ENCODE results near the gene IL3RA. TPM values are rescaled to one million over a fixed set of nuclear protein-coding genes. Genes with fewer than 3 reads are reported as not detected.
"Not testable (repeated sequence)": the region's sequence is repeated elsewhere in the genome, so short reads cannot be mapped to it uniquely, and the experiment has no call there.

Gene IL3RA
- total RNA-seq, 1 donor from 2014 or later = 3.8 TPM

- no peak for DNase-seq (ENCODE audit: low spot score)
Observed at GRCh38 chrX:1423215-1423614, 86.6 kb downstream of the IL3RA start.

GRCh38 chrX:1424147-1424851 is 87.7 kb downstream of the IL3RA start:
- no peak for DNase-seq (ENCODE audit: low spot score)

GRCh38 chrX:1425381-1425780 is 88.8 kb downstream of the IL3RA start:
- no peak for DNase-seq (ENCODE audit: low spot score)

GRCh38 chrX:1426321-1426720 is 89.7 kb downstream of the IL3RA start:
- DNase-seq (ENCODE audit: low spot score) = not testable (repeated sequence)

GRCh38 chrX:1427756-1428155 is 91.2 kb downstream of the IL3RA start:
- DNase-seq (ENCODE audit: low spot score) = no peak

- DNase-seq (ENCODE audit: low spot score) = no peak
Observed at GRCh38 chrX:1430451-1430850, 93.9 kb downstream of the IL3RA start.

Other genes starting within 250 kb of the IL3RA start
- 2.3 TPM for gene CRLF2, start 124.1 kb upstream of the IL3RA start, total RNA-seq
- gene CSF2RA, start 68.0 kb upstream of the IL3RA start, total RNA-seq = 14.0 TPM
- gene SLC25A6, start 55.3 kb downstream of the IL3RA start, total RNA-seq = 329 TPM
- gene ASMTL, start 116.1 kb downstream of the IL3RA start, total RNA-seq = 29.7 TPM
- gene P2RY8, start 200.4 kb downstream of the IL3RA start, total RNA-seq = 2.3 TPM

Measured in mucosa of gallbladder (tissue), 1 donor.